ENCODE data around the gene TLX1. TPM values are rescaled to one million over a fixed set of nuclear protein-coding genes. Genes with fewer than 3 reads are reported as not detected.

Gene TLX1
- total and polyA plus RNA-seq, 4 donors: not detected

- Histone ChIP-seq H3K27ac (ENCODE audit: low read depth in 1 of 2, low read length in 1 of 2) (no peak overlapping the region), H3K4me1 (ENCODE audit: control insufficient read depth in 5 of 5, insufficient read depth in 5 of 5, low read length in 5 of 5) (no peaks in the 10 kb centered on the region), H3K4me3 (no peak overlapping the region), H3K9ac (ENCODE audit: insufficient read depth in 1 of 2, low read length in 2 of 2) (no peak overlapping the region), H3K36me3 (ENCODE audit: control insufficient read depth in 4 of 4, insufficient read depth in 4 of 4, low read length in 4 of 4) (no peaks in the 10 kb centered on the region), H3K27me3 (ENCODE audit: control insufficient read depth in 3 of 3, insufficient read depth in 3 of 3, low read length in 2 of 3) (peaks cover 0 to 41% (median 35%) of the 10 kb centered on the region in 3 donors), H3K9me3 (ENCODE audit: control insufficient read depth in 4 of 4, insufficient read depth in 3 of 4, low read length in 3 of 4) (peaks cover 0 to 3% (median 0%) of the 10 kb centered on the region in 4 donors)
- TF ChIP-seq CTCF (IDR thresholded peaks at IDR 0.05; ENCODE audit: control extremely low read depth, extremely low read depth): no peak
- ATAC-seq (ENCODE audit: insufficient read depth, low FRiP score) (no peak), DNase-seq (no peak)
- 33 to 55% methylated on average over 6 of the region's 6 CpGs for WGBS, 2 donors
Observed at GRCh38 chr10:101157756-101158458, 26.8 kb downstream of the TLX1 start.

GRCh38 chr10:101158459-101159058 is 27.5 kb downstream of the TLX1 start:
- Histone ChIP-seq H3K4me3 (no peak overlapping the region), H3K9ac (ENCODE audit: insufficient read depth in 1 of 2, low read length in 2 of 2) (no peak overlapping the region), H3K4me1 (ENCODE audit: control insufficient read depth in 5 of 5, insufficient read depth in 5 of 5, low read length in 5 of 5) (no peaks in the 10 kb centered on the region), H3K27me3 (ENCODE audit: control insufficient read depth in 3 of 3, insufficient read depth in 3 of 3, low read length in 2 of 3) (peaks cover 0 to 44% (median 37%) of the 10 kb centered on the region in 3 donors), H3K27ac (ENCODE audit: low read depth in 1 of 2, low read length in 1 of 2) (no peak overlapping the region), H3K36me3 (ENCODE audit: control insufficient read depth in 4 of 4, insufficient read depth in 4 of 4, low read length in 4 of 4) (no peaks in the 10 kb centered on the region), H3K9me3 (ENCODE audit: control insufficient read depth in 4 of 4, insufficient read depth in 3 of 4, low read length in 3 of 4) (peaks cover 0 to 3% (median 0%) of the 10 kb centered on the region in 4 donors)
- no peak for ATAC-seq (ENCODE audit: insufficient read depth, low FRiP score)
- WGBS, 2 donors: 48 to 73% methylated on average over 4 of the region's 4 CpGs
- no peak for DNase-seq
- TF ChIP-seq CTCF (IDR thresholded peaks at IDR 0.05; ENCODE audit: control extremely low read depth, extremely low read depth): no peak

- H3K27me3 ChIP-seq (ENCODE audit: control insufficient read depth in 3 of 3, insufficient read depth in 3 of 3, low read length in 2 of 3): peaks cover 0 to 49% (median 38%) of the 10 kb centered on the region in 3 donors
Observed at GRCh38 chr10:101161494-101162299, 30.6 kb downstream of the TLX1 start.

More at GRCh38 chr10:101161494-101162299, 30.6 kb downstream of the TLX1 start:
- Histone ChIP-seq H3K4me1 (ENCODE audit: control insufficient read depth in 5 of 5, insufficient read depth in 5 of 5, low read length in 5 of 5) (no peaks in the 10 kb centered on the region), H3K9me3 (ENCODE audit: control insufficient read depth in 4 of 4, insufficient read depth in 3 of 4, low read length in 3 of 4) (peaks cover 0 to 3% (median 0%) of the 10 kb centered on the region in 4 donors), H3K4me3 (no peak overlapping the region), H3K9ac (ENCODE audit: insufficient read depth in 1 of 2, low read length in 2 of 2) (no peak overlapping the region), H3K27ac (ENCODE audit: low read depth in 1 of 2, low read length in 1 of 2) (no peak overlapping the region), H3K36me3 (ENCODE audit: control insufficient read depth in 4 of 4, insufficient read depth in 4 of 4, low read length in 4 of 4) (no peaks in the 10 kb centered on the region)
- ATAC-seq (ENCODE audit: insufficient read depth, low FRiP score) (peak; percentile 78), DNase-seq (peak; percentile 79 to 84 (median 82))
- 3 to 5% methylated on average over 20 of the region's 20 CpGs for WGBS, 2 donors
- TF ChIP-seq CTCF (IDR thresholded peaks at IDR 0.05; ENCODE audit: control extremely low read depth, extremely low read depth): peak; percentile 90
